GM12874 (cell line): ENCODE measurements around the gene TMEM79.

Source experiments
- TF ChIP-seq, protein P1 (sequence below): IDR thresholded peaks from 2 replicates; pipeline ENCODE4 v1.5.1; 2011; ENCODE audit warnings: low read depth, mild to moderate bottlenecking, control low read depth, low read length, moderate library complexity; ENCODE audit not compliant: insufficient read depth

Gene TMEM79

DNA sequence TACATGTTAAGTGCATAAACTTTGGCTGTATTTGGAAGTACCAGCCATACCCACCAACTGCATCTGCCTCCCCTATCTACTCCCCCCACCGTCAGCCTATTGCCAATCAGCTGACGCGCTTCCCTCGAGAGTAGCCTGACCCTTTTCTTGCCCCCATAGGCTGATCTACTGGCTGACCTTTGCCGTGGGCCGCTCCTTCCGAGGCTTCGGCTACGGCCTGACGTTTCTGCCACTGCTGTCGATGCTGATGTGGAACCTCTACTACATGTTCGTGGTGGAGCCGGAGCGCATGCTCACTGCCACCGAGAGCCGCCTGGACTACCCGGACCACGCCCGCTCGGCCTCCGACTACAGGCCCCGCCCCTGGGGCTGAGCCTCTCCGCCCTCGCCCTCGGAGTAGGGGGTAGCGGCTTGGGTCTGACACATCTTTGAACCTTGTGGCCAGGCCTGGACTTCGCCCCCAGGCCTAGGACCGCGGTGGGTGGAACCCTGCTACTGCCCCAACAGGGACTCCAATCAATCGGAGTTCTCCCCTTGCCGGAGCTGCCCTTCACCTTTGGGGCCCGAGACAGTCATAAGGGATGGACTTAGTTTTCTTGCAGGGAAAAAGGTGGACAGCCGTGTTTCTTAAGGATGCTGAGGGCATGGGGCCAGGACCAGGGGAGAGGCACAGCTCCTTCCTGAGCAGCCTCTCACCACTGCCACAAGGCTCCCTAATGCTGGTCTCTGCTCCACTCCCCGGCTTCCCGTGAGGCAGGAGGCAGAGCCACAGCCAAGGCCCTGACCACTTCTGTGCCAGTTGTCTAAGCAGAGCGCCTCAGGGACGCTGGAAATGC is 7.3 kb downstream of the TMEM79 start:
- TF ChIP-seq, protein P1, sequence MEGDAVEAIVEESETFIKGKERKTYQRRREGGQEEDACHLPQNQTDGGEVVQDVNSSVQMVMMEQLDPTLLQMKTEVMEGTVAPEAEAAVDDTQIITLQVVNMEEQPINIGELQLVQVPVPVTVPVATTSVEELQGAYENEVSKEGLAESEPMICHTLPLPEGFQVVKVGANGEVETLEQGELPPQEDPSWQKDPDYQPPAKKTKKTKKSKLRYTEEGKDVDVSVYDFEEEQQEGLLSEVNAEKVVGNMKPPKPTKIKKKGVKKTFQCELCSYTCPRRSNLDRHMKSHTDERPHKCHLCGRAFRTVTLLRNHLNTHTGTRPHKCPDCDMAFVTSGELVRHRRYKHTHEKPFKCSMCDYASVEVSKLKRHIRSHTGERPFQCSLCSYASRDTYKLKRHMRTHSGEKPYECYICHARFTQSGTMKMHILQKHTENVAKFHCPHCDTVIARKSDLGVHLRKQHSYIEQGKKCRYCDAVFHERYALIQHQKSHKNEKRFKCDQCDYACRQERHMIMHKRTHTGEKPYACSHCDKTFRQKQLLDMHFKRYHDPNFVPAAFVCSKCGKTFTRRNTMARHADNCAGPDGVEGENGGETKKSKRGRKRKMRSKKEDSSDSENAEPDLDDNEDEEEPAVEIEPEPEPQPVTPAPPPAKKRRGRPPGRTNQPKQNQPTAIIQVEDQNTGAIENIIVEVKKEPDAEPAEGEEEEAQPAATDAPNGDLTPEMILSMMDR = no peak

DNA sequence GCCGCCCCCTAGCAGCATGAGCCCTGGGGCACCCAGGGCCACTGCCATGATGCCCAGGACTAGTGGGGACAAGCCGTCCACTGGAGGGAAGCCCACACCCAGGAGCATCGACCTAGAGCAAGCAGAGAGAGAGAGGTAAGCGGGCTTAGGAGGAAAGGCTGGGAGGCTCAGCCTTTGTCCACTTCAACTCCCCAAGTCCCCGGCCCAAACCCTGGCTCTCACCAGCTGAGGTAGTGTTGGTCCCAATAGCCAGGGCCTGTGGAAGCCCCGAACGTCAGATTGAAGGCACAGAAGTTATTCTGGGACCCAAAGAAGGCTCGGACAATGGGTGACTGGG is 8.9 kb downstream of the TMEM79 start:
- TF ChIP-seq, protein P1 = no peak

DNA sequence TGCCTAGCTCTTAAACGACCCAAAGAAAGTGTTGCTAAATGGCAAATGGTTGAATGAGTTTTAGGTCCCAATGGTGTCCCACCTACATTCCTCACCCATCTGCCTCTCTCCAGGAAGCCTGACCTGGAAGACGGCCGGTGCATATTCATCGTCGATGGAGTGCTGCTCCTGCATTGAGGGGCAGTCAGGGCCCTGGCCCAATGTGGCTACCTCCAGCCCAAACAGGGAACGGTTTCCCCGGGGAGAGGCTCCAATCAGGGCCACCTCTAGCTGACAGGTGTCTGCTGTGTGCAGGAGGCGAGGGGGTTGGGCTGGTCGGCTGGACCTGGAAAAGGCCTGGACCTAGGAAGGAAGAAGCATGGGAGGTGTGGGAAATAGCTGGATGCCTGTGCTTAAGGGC is 9.8 kb downstream of the TMEM79 start:
- TF ChIP-seq, protein P1 = no peak

DNA sequence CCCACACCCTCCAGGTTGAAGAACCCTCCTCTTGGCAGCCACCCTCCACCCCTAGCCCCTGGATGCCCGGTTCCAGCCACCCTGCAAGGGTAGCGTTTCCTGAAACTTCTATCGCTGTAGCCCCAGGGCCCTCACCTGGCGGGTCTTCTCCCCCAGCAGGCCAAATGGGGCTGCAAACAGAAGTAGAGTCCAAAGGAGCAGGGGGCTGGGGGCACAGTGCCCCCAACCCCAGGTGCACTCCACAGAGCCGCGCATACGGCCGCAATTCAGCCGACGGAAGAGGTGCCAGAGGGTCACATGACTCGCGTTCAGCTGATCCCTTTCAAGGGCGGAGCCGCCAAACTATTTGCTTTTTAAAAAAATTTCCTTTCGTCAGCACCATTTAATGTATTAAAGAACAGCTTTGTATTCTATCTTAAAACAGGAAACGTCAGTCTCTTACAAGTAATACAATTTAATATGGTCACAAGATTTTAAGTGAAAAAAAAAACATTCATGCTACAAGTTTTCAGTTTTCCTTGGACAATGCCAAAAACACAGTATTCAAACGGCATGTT is 11.3 kb downstream of the TMEM79 start, which contains the start of gene GLMP:
Gene GLMP (minus strand): TSS at position 289 of the 557 bp plus-strand sequence. CDS start 34 bp downstream, at position 255.
- TF ChIP-seq, protein P1 = no peak

DNA sequence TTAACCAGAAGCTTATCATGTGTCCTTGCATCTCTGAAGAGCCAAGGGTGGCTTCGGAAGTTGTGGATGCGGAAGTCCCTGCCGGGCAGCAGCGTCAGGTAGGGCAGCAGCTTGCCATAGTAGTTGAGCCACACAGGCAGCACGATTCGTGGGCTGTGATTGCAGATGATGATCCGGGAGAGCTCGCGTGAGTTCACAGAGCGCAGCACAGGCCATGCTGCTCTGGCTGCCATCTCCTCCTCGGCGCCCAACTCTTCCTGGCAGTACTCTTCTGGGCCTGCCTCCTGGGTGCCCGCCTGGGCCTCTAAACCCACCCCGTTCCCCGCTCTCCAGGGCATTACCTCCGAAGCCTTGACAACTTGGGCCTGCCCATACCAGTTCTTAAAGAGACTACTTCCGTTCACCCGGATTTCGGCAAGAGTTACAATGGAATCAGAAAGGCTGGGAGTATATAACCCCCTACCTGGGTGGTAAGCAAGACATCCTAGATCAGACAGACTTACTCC is 14.8 kb downstream of the TMEM79 start, which contains the start of gene VHLL:
Gene VHLL (minus strand): TSS at position 456 of the 506 bp plus-strand sequence. CDS start 118 bp downstream, at position 338.
- TF ChIP-seq, protein P1 = no peak

DNA sequence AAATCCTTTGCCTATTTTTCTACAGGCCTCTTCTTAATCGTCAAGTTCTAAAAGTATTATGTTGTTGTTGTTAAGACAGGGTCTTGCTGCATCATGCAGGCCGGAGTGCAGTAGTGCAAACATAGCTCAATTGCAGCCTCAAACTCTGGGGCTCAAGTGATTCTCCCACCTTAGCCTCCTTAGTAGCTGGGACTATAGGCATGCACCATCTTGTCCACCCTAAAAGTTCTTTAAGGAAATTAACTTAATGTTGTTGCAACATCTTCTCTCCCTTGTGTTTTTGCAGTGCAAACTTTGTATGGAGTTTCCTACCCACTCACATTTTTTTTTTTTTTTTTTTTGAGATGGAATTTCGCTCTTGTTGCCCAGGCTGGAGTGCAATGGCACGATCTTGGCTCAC is 19.1 kb downstream of the TMEM79 start:
- TF ChIP-seq, protein P1 = no peak

DNA sequence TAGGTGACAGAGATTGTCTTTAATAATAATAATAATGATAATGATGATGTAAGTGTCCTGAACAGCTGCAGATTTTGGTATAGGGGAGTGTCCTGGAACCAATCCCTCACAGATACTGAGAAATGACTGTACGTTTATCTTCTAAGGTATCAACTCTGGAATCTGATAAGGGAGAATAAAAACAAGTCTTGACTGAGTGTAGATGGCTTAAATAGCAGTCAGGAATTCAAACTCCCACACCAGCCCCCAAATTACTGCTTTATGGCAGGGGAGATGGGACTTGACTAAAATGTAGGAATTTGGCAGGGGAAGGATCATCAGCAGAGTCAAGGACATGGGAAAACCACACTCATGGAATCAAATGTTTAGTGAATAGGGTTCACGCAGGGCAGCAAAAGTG is 21.1 kb downstream of the TMEM79 start:
- TF ChIP-seq, protein P1 = no peak
